NCI-H187 (cell line): ENCODE measurements around the gene CCNI.
"Not testable (repeated sequence)": the region's sequence is repeated elsewhere in the genome, so short reads cannot be mapped to it uniquely, and the experiment has no call there.

Experiments used
- DNase-seq, 2 experiments: peaks; one replicate each; lab custom pipeline; 2025; lab: John Stamatoyannopoulos, UW

CCNI gene

GRCh38 chr4:77040854-77041725, 34.7 kb downstream of the CCNI start:
- no peak for DNase-seq

GRCh38 chr4:77040270-77040669, 35.5 kb downstream of the CCNI start:
- no peak for DNase-seq

- no peak for DNase-seq
These were observed 36.0 kb downstream of the CCNI start for GRCh38 chr4:77039796-77040195.

- no peak for DNase-seq
These were observed 38.1 kb downstream of the CCNI start for GRCh38 chr4:77037736-77038135.

GRCh38 chr4:77037168-77037567, 38.6 kb downstream of the CCNI start:
- DNase-seq, result not testable (repeated sequence)

- no peak for DNase-seq
These were observed 39.6 kb downstream of the CCNI start for GRCh38 chr4:77036206-77036605.

- no peak for DNase-seq
These were observed 40.6 kb downstream of the CCNI start for GRCh38 chr4:77035153-77035552.

- no peak for DNase-seq
These were observed 44.2 kb downstream of the CCNI start for GRCh38 chr4:77031544-77031943.

GRCh38 chr4:77029757-77030156, 46.0 kb downstream of the CCNI start:
- DNase-seq, result not testable (repeated sequence)

GRCh38 chr4:77028246-77028645, 47.5 kb downstream of the CCNI start:
- DNase-seq, result no peak

- DNase-seq, result no peak
These were observed 49.5 kb downstream of the CCNI start for GRCh38 chr4:77026322-77026704.

- no peak for DNase-seq
These were observed 50.0 kb downstream of the CCNI start for GRCh38 chr4:77025643-77026321.

- no peak for DNase-seq
These were observed 51.9 kb downstream of the CCNI start for GRCh38 chr4:77023920-77024319.

GRCh38 chr4:77022560-77023179, 53.1 kb downstream of the CCNI start:
- no peak for DNase-seq

GRCh38 chr4:77021614-77022089, 54.1 kb downstream of the CCNI start:
- DNase-seq, result no peak

- DNase-seq, result no peak
These were observed 55.8 kb downstream of the CCNI start for GRCh38 chr4:77020017-77020416.

- DNase-seq, result no peak
These were observed 60.4 kb downstream of the CCNI start for GRCh38 chr4:77015390-77015789.

GRCh38 chr4:77014256-77014655, 61.5 kb downstream of the CCNI start:
- no peak for DNase-seq

GRCh38 chr4:77012726-77013125, 63.1 kb downstream of the CCNI start:
- no peak for DNase-seq

- DNase-seq, result no peak
These were observed 64.9 kb downstream of the CCNI start for GRCh38 chr4:77010841-77011354.

- DNase-seq, result no peak
These were observed 66.2 kb downstream of the CCNI start for GRCh38 chr4:77009511-77010115.
